Stomach (tissue), 4 donors: Measurements from ENCODE around the gene TEFM.

Experiments
- POLR2AphosphoS5 ChIP-seq, 3 donors: sonication (generic); formaldehyde crosslinking; IDR thresholded peaks; one replicate each; pipeline ENCODE4 v1.6.1; 2016; ENCODE audit warnings: antibody characterized with exemption in 3 of 3
- TF ChIP-seq, protein P1 (sequence below), 7 experiments: fragments of 450-650 bp in 4 of 7; fragments of 200-600 bp in 3 of 7; sonication (generic) in 3 of 7; IDR thresholded peaks; one replicate each; pipeline ENCODE4 v1.5.1; 2016 to 2019; ENCODE audit warnings: antibody characterized with exemption in 7 of 7, control low read depth in 2 of 7, mild to moderate bottlenecking in 1 of 7

DNA sequence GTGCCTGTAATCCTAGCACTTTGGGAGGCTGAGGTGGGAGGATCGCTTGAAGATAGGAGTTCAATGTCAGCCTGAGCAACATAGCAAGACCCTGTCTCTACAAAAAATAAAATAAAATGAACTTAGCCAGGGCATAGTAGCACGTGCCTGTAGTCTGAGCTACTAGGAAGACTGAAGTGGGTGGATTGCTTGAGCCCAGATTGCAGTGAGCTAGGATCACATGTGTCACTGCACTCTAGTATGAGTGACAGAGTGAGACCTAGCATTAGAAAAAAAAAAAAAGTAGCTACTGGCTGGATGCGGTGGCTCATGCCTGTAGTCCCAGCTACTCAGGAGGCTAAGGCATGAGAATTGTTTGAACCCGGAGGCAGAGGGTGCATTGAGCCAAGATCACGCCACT lies 21.7 kb upstream of the TEFM start:
- TF ChIP-seq, protein P1, sequence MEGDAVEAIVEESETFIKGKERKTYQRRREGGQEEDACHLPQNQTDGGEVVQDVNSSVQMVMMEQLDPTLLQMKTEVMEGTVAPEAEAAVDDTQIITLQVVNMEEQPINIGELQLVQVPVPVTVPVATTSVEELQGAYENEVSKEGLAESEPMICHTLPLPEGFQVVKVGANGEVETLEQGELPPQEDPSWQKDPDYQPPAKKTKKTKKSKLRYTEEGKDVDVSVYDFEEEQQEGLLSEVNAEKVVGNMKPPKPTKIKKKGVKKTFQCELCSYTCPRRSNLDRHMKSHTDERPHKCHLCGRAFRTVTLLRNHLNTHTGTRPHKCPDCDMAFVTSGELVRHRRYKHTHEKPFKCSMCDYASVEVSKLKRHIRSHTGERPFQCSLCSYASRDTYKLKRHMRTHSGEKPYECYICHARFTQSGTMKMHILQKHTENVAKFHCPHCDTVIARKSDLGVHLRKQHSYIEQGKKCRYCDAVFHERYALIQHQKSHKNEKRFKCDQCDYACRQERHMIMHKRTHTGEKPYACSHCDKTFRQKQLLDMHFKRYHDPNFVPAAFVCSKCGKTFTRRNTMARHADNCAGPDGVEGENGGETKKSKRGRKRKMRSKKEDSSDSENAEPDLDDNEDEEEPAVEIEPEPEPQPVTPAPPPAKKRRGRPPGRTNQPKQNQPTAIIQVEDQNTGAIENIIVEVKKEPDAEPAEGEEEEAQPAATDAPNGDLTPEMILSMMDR (IDR thresholded peaks at IDR 0.05), result no peak
- no peak for TF ChIP-seq POLR2AphosphoS5 (IDR thresholded peaks at IDR 0.05)
